Measurements from ENCODE around the gene IL1RAPL1. TPM values are rescaled to one million over a fixed set of nuclear protein-coding genes. Genes with fewer than 3 reads are reported as not detected.

IL1RAPL1 gene
- total and polyA plus RNA-seq, 2 donors (not counting 3 experiments of a cell fraction or from before 2014, with no cell fraction given) = 0.79 to 1.3 TPM

DNA sequence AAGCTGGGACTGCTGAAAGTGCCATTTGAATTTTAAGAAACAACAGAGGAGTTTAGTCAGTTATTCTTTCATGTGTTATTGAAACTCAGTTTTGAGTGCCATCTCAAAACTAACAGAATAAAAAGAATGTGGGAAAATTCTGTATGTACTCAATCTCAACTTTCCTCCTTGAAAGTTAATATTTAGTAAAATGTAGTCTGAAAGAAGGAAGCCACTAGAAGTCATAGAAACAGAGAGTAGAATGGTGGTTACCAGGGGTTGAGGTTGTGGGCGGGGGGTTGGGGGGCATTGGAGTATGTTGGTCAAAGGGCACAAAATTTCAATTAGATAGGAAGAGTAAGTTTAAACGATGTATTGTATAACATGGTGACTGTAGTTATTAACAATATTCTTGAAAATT lies 999.9 kb downstream of the IL1RAPL1 start:
- TF ChIP-seq, protein P1, sequence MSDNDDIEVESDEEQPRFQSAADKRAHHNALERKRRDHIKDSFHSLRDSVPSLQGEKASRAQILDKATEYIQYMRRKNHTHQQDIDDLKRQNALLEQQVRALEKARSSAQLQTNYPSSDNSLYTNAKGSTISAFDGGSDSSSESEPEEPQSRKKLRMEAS (IDR thresholded peaks at IDR 0.05; ENCODE audit: insufficient read depth, insufficient read length) = no peak
- TF ChIP-seq EZH2 (IDR thresholded peaks at IDR 0.05; ENCODE audit: borderline replicate concordance, low read depth, low read length, severe bottlenecking) (no peak), JUN (IDR thresholded peaks at IDR 0.05; ENCODE audit: borderline replicate concordance, insufficient read depth, insufficient read length, low read depth) (no peak), GATA2 (IDR thresholded peaks at IDR 0.05; ENCODE audit: insufficient read depth, insufficient read length, low read depth, low read length) (no peak), POLR2AphosphoS5 (IDR thresholded peaks at IDR 0.05; ENCODE audit: insufficient read depth, low read depth, low read length) (no peak), MYC (IDR thresholded peaks at IDR 0.05; ENCODE audit: low read depth, low read length) (no peak), POLR2A (IDR thresholded peaks at IDR 0.05; ENCODE audit: low read depth, low read length) (no peak), FOS (IDR thresholded peaks at IDR 0.05; ENCODE audit: borderline replicate concordance, insufficient read depth, low read length) (no peak)
- TF ChIP-seq, protein P2, sequence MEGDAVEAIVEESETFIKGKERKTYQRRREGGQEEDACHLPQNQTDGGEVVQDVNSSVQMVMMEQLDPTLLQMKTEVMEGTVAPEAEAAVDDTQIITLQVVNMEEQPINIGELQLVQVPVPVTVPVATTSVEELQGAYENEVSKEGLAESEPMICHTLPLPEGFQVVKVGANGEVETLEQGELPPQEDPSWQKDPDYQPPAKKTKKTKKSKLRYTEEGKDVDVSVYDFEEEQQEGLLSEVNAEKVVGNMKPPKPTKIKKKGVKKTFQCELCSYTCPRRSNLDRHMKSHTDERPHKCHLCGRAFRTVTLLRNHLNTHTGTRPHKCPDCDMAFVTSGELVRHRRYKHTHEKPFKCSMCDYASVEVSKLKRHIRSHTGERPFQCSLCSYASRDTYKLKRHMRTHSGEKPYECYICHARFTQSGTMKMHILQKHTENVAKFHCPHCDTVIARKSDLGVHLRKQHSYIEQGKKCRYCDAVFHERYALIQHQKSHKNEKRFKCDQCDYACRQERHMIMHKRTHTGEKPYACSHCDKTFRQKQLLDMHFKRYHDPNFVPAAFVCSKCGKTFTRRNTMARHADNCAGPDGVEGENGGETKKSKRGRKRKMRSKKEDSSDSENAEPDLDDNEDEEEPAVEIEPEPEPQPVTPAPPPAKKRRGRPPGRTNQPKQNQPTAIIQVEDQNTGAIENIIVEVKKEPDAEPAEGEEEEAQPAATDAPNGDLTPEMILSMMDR (IDR thresholded peaks at IDR 0.05; ENCODE audit: extremely low read depth in 1 of 2, insufficient read depth in 1 of 2, low read depth in 1 of 2, low read length in 2 of 2) = no peak
- no peaks in the 10 kb centered on the region for H4K20me1 ChIP-seq (replicated peaks; ENCODE audit: control insufficient read depth, extremely low read depth, insufficient read depth, low read length)
- no peak overlapping the region for H3K9ac ChIP-seq (replicated peaks; ENCODE audit: extremely low read depth, insufficient read depth, low read length)
- H3K4me2 ChIP-seq (ENCODE audit: insufficient read depth, low read length) = no peak overlapping the region
- no peaks in the 10 kb centered on the region for H3K79me2 ChIP-seq (ENCODE audit: control insufficient read depth, insufficient read depth, low read length)
- BruUV-seq (replicated peaks) = no TSS peak
- no peak overlapping the region for H2AFZ ChIP-seq (ENCODE audit: low read depth, low read length)
- no peaks in the 10 kb centered on the region for H3K9me3 ChIP-seq (replicated peaks; ENCODE audit: control insufficient read depth, insufficient read depth, low read length)
- no peaks in the 10 kb centered on the region for H3K27me3 ChIP-seq (ENCODE audit: control insufficient read depth in 2 of 2, insufficient read depth in 2 of 2, low read length in 2 of 2)
- no peak overlapping the region for H3K4me3 ChIP-seq (replicated peaks in 1 of 3; ENCODE audit: insufficient read depth in 1 of 3, low read depth in 1 of 3, low read length in 3 of 3)
- ChIA-PET CTCF (no interaction called here), POLR2A (no interaction called here)
- intact Hi-C loops (cut with micrococcal nuclease) (no loop called here), dilution Hi-C loops (cut with MboI; ENCODE audit: extremely low pct_ligation_motif_present, low sequenced_read_pairs) (no loop called here)
- no peaks in the 10 kb centered on the region for H3K9me1 ChIP-seq (replicated peaks; ENCODE audit: control insufficient read depth, extremely low read depth, insufficient read depth, low read length)
- H3K4me1 ChIP-seq (ENCODE audit: control insufficient read depth, extremely low read depth, insufficient read depth, low read length) = no peaks in the 10 kb centered on the region
- no peak overlapping the region for H3K27ac ChIP-seq (ENCODE audit: insufficient read depth, low read depth, low read length)
- no peaks in the 10 kb centered on the region for H3K36me3 ChIP-seq (ENCODE audit: control insufficient read depth in 2 of 2, extremely low read depth in 1 of 2, insufficient read depth in 2 of 2, low read length in 2 of 2)
- DNase-seq (ENCODE audit: low read depth, low spot score) (no peak), FAIRE-seq (peak; percentile 28)

All from endothelial cell of umbilical vein (primary cell).